Spinal cord (tissue), 10 donors: ENCODE measurements around the gene GALNT16. TPM values are rescaled to one million over a fixed set of nuclear protein-coding genes. Genes with fewer than 3 reads are reported as not detected.
A peak's percentile ranks its signal among the peaks of the same experiment; 100 is the strongest.
"Not testable (repeated sequence)": the region's sequence is repeated elsewhere in the genome, so short reads cannot be mapped to it uniquely, and the experiment has no call there.

Source experiments
- DNase-seq, 6 donors: peaks; one replicate each; pipeline versions ENCODE4 v3.0.0 to v3.0.0-alpha.2; 2013 to 2015; ENCODE audit warnings: low spot score in 6 of 6, low read depth in 4 of 6
- H3K27ac ChIP-seq: one replicate; pipeline ENCODE4 v1.5.1; 2013; ENCODE audit warnings: low read depth, low read length, control low read depth
- H3K27me3 ChIP-seq: one replicate; pipeline ENCODE4 v1.6.1; 2013; ENCODE audit warnings: low read length; ENCODE audit not compliant: control insufficient read depth, insufficient read depth
- H3K36me3 ChIP-seq: one replicate; pipeline ENCODE4 v1.6.1; 2013; ENCODE audit warnings: low read length; ENCODE audit not compliant: control insufficient read depth, insufficient read depth
- H3K4me1 ChIP-seq: one replicate; pipeline ENCODE4 v1.6.1; 2013; ENCODE audit warnings: low read length; ENCODE audit not compliant: control insufficient read depth, insufficient read depth
- H3K4me3 ChIP-seq: one replicate; pipeline ENCODE4 v1.5.1; 2013; ENCODE audit warnings: low read depth, low read length, control low read depth
- H3K9me3 ChIP-seq: one replicate; pipeline ENCODE4 v1.6.1; 2013; ENCODE audit warnings: low read length; ENCODE audit not compliant: control insufficient read depth, insufficient read depth
- WGBS: methylation state at CpG from one replicate; pipeline ENCODE4 v1.1.5; 2013; ENCODE audit warnings: missing lambda C conversion rate; ENCODE audit not compliant: insufficient coverage; 5-methylcytosine and 5-hydroxymethylcytosine counted together
- polyA plus RNA-seq, 2 donors: library from polyadenylated mRNA; unstranded; fragments of 120-200 nt; gene quantifications; one replicate each; pipeline ENCODE4 v1.2.1, GENCODE V29; 2013; ENCODE audit not compliant: insufficient read length in 2 of 2
- total RNA-seq, 2 donors: library from RNA; depleted of rRNA in 1 of 2; stranded (reverse); fragments of 120-200 nt in 1 of 2; fragments of >200 nt in 1 of 2; gene quantifications; one replicate each; pipeline versions ENCODE4 v1.2.3 to v1.2.4, GENCODE V29; 2013 to 2014
- donor health status: healthy.

Gene GALNT16
- total and polyA plus RNA-seq, 4 donors, result 9.5 to 60.2 (median 31.5) TPM

DNA sequence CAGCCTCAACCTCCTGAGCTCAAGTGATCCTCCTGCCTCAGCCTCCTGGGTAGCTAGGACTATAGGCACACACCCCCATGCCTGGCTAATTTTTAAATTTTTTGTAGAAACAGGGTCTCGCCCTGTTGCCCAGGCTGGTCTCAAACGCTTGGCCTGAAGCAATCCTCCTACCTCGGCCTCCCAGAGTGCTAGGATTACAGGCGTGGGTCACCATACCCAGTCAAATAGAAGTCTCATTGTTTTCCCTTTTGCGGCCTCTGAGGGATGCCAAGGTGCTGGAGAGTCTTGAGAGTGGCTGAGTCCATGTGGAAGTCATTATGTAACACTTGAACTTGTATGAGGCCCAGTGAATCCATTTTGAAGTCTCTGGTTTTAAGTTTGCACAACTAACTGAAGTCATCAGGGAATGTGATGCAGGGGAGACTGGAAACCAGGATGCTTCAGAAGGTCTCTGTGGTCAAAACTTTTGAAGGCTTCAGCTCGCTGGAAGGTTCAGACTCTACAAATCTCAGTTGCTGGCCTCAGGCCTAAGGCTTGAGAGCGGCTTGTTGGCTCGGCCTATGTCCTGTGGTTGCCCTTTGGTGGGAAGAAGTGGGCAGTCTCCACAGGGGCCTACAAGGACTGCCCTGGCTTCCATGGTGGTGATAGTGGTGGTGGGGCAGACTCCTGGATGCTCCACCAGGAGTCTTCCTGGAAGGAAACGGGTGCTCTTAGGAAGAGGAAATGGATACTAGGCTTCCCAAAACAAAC, 29.2 kb downstream of the GALNT16 start:
- 93% methylated on average over 7 of the region's 9 CpGs for WGBS
- Histone ChIP-seq H3K4me3 (no peak overlapping the region), H3K27me3 (peaks cover 2% of the 10 kb centered on the region), H3K36me3 (peaks cover under 1% of the 10 kb centered on the region), H3K9me3 (no peaks in the 10 kb centered on the region), H3K4me1 (peaks cover 24% of the 10 kb centered on the region), H3K27ac (no peak overlapping the region)
- DNase-seq, result no peak

DNA sequence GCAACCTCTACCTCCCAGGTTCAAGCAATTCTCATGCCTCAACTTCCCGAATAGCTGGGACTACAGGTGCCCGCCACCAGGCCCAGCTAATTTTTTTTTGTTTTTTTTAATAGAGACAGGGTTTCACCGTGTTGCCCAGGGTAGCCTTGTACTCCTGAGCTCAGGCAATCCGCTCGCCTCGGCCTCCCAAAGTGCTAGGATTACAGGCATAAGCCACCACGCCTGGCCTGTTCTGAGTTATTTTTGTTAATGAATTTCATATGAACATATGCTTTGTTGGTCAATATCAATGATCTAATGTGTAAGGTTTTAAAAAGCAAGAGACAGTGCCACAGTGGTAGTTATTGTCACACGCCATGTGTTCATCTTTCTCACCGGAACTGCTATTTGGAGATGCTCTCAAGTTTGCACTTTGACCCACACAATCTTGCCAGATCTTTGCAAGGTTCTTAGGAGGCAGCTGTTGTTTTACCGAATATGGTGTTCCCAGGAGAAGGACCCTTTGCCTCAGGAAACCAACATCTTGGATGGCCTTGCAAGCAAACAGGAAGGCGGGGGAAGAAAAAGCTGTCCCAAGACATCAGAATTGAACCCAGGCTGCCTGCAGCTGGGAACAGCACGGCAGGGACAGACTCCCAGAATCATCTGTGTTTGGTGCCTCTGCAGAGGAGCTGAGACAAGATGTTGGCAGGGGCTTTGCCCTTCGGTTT, 30.0 kb downstream of the GALNT16 start:
- H3K4me1 ChIP-seq, result peaks cover 24% of the 10 kb centered on the region
- H3K27ac ChIP-seq, result no peak overlapping the region
- 90% methylated on average over 11 of the region's 13 CpGs for WGBS
- no peaks in the 10 kb centered on the region for H3K36me3 ChIP-seq
- H3K4me3 ChIP-seq, result no peak overlapping the region
- no peak for DNase-seq
- peaks cover 2% of the 10 kb centered on the region for H3K27me3 ChIP-seq
- no peaks in the 10 kb centered on the region for H3K9me3 ChIP-seq

DNA sequence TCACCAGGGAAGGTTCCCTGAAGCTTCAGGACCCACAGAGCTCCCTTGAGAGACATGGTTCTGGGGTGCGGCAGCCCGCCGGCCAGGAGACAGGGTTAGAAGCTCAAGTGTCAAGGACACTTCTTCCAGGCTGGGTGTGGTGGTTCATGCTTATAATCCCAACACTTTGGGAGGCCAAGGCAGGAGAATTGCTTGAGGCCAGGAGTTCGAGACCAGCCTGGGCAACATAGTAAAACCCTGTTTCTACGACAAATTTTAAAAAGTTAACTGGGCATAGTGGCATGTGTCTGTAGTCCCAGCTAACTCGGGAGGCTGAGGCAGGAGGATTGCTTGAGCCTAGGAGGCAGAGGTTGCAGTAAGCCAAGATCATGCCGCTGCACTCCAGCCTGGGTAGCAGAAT, 30.9 kb downstream of the GALNT16 start:
- not testable (repeated sequence) for DNase-seq, H3K27ac ChIP-seq, H3K27me3 ChIP-seq, H3K4me3 ChIP-seq, H3K9me3 ChIP-seq, H3K36me3 ChIP-seq
- H3K4me1 ChIP-seq, result peaks cover 21% of the 10 kb centered on the region
- 95% methylated on average over 6 of the region's 7 CpGs for WGBS

DNA sequence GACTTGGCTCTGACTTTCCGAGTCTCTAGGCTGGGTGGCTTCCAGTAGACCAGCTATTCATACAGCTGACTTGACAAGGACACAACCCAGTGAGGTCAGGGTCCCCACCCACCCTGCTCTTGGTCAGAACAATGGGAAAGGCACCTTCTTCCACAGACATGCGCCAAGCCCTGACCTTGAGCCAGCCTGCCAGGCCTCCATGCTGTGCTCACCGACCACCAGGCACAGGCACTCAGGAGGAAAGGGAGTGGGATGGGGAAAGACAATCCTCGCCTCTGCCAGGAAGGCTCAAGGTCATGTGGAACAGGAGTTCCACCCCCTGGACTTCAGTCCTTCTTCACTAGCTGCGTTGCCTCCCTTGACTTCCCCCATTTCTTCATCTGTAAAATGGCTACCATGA, 31.4 kb downstream of the GALNT16 start:
- no peaks in the 10 kb centered on the region for H3K36me3 ChIP-seq
- H3K4me1 ChIP-seq, result peaks cover 20% of the 10 kb centered on the region
- no peak overlapping the region for H3K4me3 ChIP-seq
- WGBS, result 79% methylated on average over 3 of the region's 5 CpGs
- no peak for DNase-seq
- H3K27me3 ChIP-seq, result peaks cover 2% of the 10 kb centered on the region
- no peaks in the 10 kb centered on the region for H3K9me3 ChIP-seq
- no peak overlapping the region for H3K27ac ChIP-seq

DNA sequence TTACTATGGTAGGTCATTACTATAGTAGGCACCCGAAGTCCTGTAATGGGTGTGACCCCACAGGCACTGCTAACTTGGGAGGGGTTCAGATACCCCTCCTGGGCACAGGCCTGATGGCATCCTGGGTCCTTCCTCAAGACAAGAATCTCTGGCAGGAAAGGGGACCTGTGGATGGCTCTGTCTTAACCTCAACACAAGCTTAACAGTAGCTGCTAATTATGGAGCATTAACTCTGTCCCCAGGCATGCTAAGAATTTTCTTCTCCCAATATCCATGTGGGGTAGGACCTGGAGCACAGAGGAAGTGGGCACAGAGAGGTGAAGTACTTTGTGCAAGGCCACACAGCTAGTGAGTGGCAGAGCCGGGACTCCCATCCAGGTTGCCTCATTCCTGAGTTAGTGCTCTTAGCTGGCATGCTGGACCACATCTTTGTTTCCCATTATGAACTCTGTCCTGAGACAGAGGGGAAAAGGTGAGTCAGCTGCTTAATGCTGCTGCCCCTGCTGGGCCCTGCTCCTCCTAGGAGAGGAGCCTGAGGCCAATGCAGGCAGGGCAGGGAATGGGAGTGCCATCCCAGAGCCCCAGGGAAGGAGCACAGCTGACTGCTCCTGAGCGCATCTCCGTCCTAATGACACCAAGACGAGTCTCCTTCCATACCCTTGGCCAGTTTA, 32.1 kb downstream of the GALNT16 start:
- H3K27me3 ChIP-seq, result peaks cover 2% of the 10 kb centered on the region
- no peaks in the 10 kb centered on the region for H3K9me3 ChIP-seq
- no peak for DNase-seq
- H3K36me3 ChIP-seq, result no peaks in the 10 kb centered on the region
- H3K4me3 ChIP-seq, result no peak overlapping the region
- WGBS, result 80% methylated on average over 4 of the region's 5 CpGs
- peaks cover 17% of the 10 kb centered on the region for H3K4me1 ChIP-seq
- no peak overlapping the region for H3K27ac ChIP-seq

DNA sequence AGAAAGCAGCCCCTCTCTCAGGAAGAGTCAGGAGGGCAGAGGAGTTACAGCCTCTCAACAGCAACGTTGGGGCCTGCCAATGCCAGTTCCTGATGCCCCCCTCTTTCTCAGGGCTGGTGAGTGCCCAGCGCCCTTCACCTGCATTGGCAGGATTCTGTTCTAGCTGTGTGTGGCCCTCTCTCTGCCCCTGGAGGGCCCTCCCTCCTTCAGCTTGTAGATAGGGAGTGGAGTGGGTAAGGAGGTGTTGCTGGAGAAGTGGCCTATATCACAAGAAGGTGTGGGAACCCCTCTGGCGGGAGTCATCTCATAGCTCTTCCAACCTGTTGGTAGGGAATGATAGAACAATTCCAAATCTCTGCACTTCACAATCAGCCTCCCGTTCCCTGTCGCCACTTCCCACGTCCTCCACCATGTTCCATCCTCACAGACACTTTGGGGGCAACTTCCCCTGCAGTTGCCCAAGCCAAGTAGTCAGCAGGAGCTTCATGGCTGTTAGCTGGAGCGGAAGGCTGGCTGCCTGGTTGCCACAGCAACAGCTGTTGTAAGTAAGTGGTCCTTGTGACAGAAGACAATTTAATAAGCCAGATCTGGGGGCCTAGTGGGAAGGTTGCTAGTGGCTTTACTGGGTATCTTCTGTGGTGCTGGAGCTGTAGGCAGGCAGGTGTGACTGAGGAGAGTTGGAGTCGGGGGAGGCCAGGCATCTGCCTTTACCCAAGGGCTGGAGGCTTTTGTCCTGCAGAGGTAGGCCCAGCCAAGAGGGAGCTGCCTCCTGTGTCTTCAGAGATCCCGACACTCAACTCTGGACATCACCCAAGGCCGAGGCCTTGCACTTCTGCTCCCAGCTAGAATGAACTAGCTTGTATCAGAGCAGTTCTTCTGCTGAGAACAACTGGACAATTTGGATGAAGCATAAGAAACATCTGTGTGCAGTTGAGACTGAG, 38.4 kb downstream of the GALNT16 start:
- H3K4me3 ChIP-seq, result no peak overlapping the region

DNA sequence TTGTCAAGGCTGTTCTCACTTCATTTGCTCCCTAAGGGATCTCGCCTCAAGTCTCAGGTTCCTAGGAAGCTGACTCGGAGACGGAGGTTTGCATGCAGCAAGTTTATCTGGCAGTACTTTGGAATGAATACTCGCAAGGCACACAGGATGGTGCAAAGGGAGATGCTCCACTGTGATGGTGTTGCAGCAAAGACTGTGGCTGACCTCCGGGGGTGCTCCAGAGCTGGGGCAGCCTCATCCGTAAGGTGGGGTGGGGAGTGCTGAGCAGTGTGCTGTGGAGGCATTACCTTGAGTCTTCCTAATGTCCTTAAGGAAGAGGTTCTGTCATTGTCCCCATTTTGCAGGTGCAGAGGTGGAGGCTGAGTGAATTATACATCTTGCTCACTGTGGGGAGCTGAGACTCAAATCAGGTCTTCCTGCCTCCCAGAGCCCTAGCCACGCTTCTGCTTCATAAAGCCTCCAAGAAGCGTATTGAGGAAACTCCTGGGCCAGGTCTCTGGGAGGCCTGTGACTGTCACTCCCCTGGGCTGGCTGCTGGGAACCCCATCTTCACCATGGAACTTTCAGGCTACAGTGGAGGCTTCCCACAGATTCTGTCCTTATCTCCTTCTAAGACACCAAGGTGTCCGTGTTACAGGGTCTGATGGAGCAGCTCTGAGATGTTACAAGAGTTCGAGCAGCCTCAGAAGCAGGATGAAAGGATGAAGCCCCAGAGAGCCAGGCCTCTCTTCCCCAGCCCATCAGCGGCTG, 39.5 kb downstream of the GALNT16 start:
- Histone ChIP-seq H3K27ac (no peak overlapping the region), H3K27me3 (no peaks in the 10 kb centered on the region), H3K4me3 (no peak overlapping the region), H3K36me3 (no peaks in the 10 kb centered on the region), H3K9me3 (no peaks in the 10 kb centered on the region), H3K4me1 (peaks cover 21% of the 10 kb centered on the region)
- DNase-seq, result no peak
- WGBS, result 76% methylated on average over 8 of the region's 11 CpGs

More for the DNA sequence above, 38.4 kb downstream of the GALNT16 start:
- Histone ChIP-seq H3K27me3 (no peaks in the 10 kb centered on the region), H3K4me1 (peaks cover 21% of the 10 kb centered on the region), H3K9me3 (no peaks in the 10 kb centered on the region), H3K27ac (no peak overlapping the region), H3K36me3 (no peaks in the 10 kb centered on the region)
- WGBS, result 23% methylated on average over 8 of the region's 10 CpGs
- peak in 4 of 6 donors; percentile 15 to 87 (median 55) for DNase-seq

DNA sequence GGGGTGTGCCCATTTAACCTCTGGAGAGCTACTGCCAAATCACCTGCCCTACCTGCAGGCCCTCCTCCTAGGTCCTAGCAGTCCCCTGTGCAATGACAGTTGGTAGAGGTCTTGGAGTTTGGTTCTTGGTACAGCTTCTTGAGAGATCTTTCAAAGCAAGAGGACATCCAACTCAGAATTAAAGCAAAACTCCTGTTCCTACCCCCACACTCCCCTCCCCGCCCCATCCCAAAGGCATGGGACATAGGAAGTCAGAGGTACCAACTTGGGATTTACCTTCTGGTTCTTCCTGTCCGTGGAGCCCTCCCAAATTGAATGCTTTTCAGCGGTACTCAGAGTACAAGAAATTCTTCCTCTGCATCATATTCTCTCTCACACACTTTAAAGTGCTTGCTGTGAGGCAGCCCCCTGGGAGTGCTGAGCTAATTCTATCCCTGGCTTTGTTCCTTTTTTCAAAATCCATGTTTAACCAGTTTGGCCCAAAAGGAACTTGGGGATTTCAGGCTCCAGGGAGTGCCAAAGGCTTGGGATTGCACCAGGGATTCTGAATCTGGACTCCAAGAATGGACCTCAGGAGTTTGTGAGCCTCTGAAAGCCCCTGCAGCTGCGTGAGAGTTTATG, 40.8 kb downstream of the GALNT16 start:
- Histone ChIP-seq H3K27ac (no peak overlapping the region), H3K9me3 (no peaks in the 10 kb centered on the region), H3K4me3 (no peak overlapping the region), H3K4me1 (peaks cover 21% of the 10 kb centered on the region), H3K36me3 (no peaks in the 10 kb centered on the region), H3K27me3 (no peaks in the 10 kb centered on the region)
- 73% methylated on average over 3 of the region's 4 CpGs for WGBS
- DNase-seq, result peak in 1 of 6 donors; percentile 28
